ENCODE measurements around the gene CHST8.

The CHST8 gene

GRCh38 chr19:33698576-33699435 is 77.1 kb downstream of the CHST8 start:
- Histone ChIP-seq H3K36me3 (ENCODE audit: control insufficient read depth, insufficient read depth, low read length) (no peaks in the 10 kb centered on the region), H3K27me3 (replicated peaks; ENCODE audit: control insufficient read depth, insufficient read depth, low read length) (no peaks in the 10 kb centered on the region), H3K4me3 (replicated peaks; ENCODE audit: low read depth, low read length) (no peak overlapping the region)
- DNase-seq (ENCODE audit: extremely low read depth, insufficient read length) = no peak
- TF ChIP-seq, protein P1, sequence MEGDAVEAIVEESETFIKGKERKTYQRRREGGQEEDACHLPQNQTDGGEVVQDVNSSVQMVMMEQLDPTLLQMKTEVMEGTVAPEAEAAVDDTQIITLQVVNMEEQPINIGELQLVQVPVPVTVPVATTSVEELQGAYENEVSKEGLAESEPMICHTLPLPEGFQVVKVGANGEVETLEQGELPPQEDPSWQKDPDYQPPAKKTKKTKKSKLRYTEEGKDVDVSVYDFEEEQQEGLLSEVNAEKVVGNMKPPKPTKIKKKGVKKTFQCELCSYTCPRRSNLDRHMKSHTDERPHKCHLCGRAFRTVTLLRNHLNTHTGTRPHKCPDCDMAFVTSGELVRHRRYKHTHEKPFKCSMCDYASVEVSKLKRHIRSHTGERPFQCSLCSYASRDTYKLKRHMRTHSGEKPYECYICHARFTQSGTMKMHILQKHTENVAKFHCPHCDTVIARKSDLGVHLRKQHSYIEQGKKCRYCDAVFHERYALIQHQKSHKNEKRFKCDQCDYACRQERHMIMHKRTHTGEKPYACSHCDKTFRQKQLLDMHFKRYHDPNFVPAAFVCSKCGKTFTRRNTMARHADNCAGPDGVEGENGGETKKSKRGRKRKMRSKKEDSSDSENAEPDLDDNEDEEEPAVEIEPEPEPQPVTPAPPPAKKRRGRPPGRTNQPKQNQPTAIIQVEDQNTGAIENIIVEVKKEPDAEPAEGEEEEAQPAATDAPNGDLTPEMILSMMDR (IDR thresholded peaks at IDR 0.05; ENCODE audit: insufficient read depth, low read length, poor library complexity, severe bottlenecking) = no peak

GRCh38 chr19:33699754-33700407 is 78.1 kb downstream of the CHST8 start:
- no peak for DNase-seq (ENCODE audit: extremely low read depth, insufficient read length)
- Histone ChIP-seq H3K36me3 (ENCODE audit: control insufficient read depth, insufficient read depth, low read length) (no peaks in the 10 kb centered on the region), H3K27me3 (replicated peaks; ENCODE audit: control insufficient read depth, insufficient read depth, low read length) (no peaks in the 10 kb centered on the region), H3K4me3 (replicated peaks; ENCODE audit: low read depth, low read length) (no peak overlapping the region)
- TF ChIP-seq, protein P1 (IDR thresholded peaks at IDR 0.05; ENCODE audit: insufficient read depth, low read length, poor library complexity, severe bottlenecking) = no peak

DNA sequence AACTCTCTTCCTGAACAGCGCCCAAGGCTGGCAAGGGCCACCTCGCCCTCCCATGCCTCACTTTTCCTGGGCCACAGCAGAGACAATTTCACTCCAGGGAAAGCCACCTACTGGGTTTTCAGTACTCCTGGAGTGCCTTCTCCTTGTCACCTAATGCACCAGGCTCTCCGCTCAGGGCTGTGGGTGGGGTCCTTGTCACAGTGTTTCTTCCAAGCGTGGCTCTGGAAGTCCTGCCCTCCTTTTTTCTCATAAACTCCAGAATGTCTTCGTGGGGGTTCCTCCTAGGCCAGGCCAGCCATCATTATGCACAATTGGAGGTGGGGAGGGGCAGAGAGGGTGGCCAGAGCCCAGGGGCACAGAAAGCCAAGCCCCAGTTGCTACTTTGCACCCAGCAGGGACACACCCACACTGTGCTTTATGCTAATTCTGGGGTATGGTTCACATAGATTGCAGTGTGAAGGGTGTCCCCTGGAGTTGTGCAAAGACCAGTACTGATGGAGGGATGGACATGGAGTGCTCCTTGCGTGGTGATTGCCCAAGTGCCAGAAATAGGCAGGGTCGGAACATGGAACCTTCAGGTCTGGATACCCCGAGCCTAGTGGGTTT is 78.8 kb downstream of the CHST8 start:
- no peak overlapping the region for H3K4me3 ChIP-seq (replicated peaks; ENCODE audit: low read depth, low read length)
- no peaks in the 10 kb centered on the region for H3K36me3 ChIP-seq (ENCODE audit: control insufficient read depth, insufficient read depth, low read length)
- TF ChIP-seq, protein P1 (IDR thresholded peaks at IDR 0.05; ENCODE audit: insufficient read depth, low read length, poor library complexity, severe bottlenecking) = no peak
- no peak for DNase-seq (ENCODE audit: extremely low read depth, insufficient read length)
- H3K27me3 ChIP-seq (replicated peaks; ENCODE audit: control insufficient read depth, insufficient read depth, low read length) = no peaks in the 10 kb centered on the region

DNA sequence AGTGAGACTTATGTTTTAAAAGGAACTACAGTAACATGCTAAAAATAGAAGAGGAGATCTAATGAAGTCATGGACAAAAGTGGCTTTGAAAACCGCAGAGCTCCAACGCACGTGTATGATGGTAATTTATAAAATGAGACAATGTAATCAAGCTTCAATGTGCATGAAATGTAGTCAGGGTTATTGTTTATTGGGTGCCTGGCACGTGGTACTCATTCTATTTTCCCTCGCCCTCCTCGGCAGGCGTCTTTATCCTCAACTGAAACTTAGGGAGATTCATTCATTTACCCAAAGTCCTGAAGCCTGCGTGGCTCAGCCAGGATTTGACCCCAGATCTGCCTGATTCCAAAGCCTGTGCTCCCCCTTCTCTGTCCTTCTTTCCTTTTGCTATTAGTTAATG is 79.8 kb downstream of the CHST8 start:
- TF ChIP-seq, protein P1 (IDR thresholded peaks at IDR 0.05; ENCODE audit: insufficient read depth, low read length, poor library complexity, severe bottlenecking) = no peak
- Histone ChIP-seq H3K4me3 (replicated peaks; ENCODE audit: low read depth, low read length) (no peak overlapping the region), H3K27me3 (replicated peaks; ENCODE audit: control insufficient read depth, insufficient read depth, low read length) (no peaks in the 10 kb centered on the region), H3K36me3 (ENCODE audit: control insufficient read depth, insufficient read depth, low read length) (no peaks in the 10 kb centered on the region)
- no peak for DNase-seq (ENCODE audit: extremely low read depth, insufficient read length)

DNA sequence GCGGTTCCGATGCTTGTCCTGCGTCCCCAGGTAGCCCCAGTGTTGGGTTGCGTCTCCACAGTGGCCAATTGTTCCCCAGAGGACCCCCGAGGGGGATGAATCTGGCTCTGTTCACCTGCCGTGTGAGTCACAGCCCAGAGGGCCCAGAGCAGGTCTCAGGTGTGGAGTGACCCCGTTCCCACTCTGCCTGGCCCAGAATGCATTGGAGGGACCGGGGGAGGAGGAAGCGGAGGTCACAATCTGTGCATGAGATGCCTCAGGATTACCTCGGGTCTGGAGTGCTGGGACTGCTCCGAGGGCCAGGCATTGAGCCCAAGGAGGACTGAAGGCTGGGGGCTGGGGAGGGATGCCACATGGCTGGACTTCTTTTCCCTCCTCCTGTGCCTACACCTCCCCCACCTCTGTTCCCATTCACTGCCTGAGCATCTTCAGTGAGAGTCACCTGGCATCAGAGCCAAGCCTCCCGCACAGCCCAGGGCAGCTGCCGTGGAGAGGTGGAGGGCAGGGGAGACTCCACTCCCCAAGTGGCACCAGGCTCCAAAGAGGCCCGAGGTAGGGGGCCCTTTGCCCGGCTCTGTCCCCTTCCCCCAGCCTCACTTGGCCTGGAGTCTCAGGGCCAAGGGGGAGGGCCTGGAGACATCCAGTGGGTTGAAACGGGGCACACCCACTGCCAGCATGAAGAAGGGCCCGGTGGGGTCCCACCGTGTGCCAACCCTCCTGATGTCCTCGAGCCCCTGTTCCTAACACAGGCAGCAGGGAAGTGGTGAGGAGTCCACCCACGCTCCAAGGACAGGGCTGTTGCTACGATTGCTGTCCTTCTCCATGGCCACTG is 81.1 kb downstream of the CHST8 start:
- TF ChIP-seq, protein P1 (IDR thresholded peaks at IDR 0.05; ENCODE audit: insufficient read depth, low read length, poor library complexity, severe bottlenecking) = no peak
- Histone ChIP-seq H3K4me3 (replicated peaks; ENCODE audit: low read depth, low read length) (no peak overlapping the region), H3K27me3 (replicated peaks; ENCODE audit: control insufficient read depth, insufficient read depth, low read length) (no peaks in the 10 kb centered on the region), H3K36me3 (ENCODE audit: control insufficient read depth, insufficient read depth, low read length) (no peaks in the 10 kb centered on the region)
- no peak for DNase-seq (ENCODE audit: extremely low read depth, insufficient read length)

Measured in GM06990 (cell line).